GM18507 (cell line): ENCODE data around the gene MXI1.
"Not testable (repeated sequence)": the region's sequence is repeated elsewhere in the genome, so short reads cannot be mapped to it uniquely, and the experiment has no call there.

Experiments used
- DNase-seq: peaks from one replicate; pipeline ENCODE4 v3.0.0; 2011; ENCODE audit warnings: low read depth; ENCODE audit not compliant: insufficient read length; ENCODE audit errors: extremely low spot score
- FAIRE-seq: peaks from 2 replicates; lab custom pipeline; 2011; peaks lifted over from hg19 to GRCh38; lab: Jason Lieb, UNC

Gene MXI1

GRCh38 chr10:110327262-110327914 is 120.0 kb downstream of the MXI1 start:
- DNase-seq: no peak
- FAIRE-seq: no peak

- FAIRE-seq (no peak), DNase-seq (no peak)
These were observed 123.3 kb downstream of the MXI1 start for GRCh38 chr10:110330675-110331074.

GRCh38 chr10:110331226-110331795 is 123.9 kb downstream of the MXI1 start:
- not testable (repeated sequence) for FAIRE-seq, DNase-seq

GRCh38 chr10:110334061-110334656 is 126.8 kb downstream of the MXI1 start:
- no peak for FAIRE-seq
- DNase-seq: no peak

GRCh38 chr10:110335314-110336064 is 128.1 kb downstream of the MXI1 start:
- FAIRE-seq: no peak

GRCh38 chr10:110336111-110336721 is 128.8 kb downstream of the MXI1 start:
- no peak for DNase-seq
- no peak for FAIRE-seq

More at GRCh38 chr10:110335314-110336064, 128.1 kb downstream of the MXI1 start:
- DNase-seq: no peak
